Measurements from ENCODE around the gene IL17F.

IL17F gene

DNA sequence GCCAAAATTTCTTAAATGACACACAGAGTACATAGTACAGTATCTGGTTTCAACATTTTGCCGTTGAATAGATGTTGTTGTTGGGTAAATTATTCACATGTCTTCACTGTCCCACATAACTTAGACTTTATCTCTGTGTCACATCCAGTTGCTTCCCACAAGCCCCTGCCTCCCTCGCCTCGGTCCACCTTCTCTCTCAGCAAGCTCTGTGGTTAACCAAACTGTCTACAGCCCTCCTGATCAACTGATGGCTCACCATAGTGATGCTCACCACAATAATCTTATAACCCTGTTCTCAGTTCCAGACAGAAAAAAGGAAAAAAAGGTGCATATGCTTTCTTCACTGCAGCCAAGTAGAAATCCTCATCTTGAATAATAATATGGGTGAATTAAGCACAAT lies 23.0 kb downstream of the IL17F start (continued):
- TF ChIP-seq, protein P1, sequence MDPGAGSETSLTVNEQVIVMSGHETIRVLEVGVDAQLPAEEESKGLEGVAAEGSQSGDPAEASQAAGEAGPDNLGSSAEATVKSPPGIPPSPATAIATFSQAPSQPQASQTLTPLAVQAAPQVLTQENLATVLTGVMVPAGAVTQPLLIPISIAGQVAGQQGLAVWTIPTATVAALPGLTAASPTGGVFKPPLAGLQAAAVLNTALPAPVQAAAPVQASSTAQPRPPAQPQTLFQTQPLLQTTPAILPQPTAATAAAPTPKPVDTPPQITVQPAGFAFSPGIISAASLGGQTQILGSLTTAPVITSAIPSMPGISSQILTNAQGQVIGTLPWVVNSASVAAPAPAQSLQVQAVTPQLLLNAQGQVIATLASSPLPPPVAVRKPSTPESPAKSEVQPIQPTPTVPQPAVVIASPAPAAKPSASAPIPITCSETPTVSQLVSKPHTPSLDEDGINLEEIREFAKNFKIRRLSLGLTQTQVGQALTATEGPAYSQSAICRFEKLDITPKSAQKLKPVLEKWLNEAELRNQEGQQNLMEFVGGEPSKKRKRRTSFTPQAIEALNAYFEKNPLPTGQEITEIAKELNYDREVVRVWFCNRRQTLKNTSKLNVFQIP (CRISPR knock-in tag; IDR thresholded peaks at IDR 0.05; ENCODE audit: borderline replicate concordance, low read depth): no peak

DNA sequence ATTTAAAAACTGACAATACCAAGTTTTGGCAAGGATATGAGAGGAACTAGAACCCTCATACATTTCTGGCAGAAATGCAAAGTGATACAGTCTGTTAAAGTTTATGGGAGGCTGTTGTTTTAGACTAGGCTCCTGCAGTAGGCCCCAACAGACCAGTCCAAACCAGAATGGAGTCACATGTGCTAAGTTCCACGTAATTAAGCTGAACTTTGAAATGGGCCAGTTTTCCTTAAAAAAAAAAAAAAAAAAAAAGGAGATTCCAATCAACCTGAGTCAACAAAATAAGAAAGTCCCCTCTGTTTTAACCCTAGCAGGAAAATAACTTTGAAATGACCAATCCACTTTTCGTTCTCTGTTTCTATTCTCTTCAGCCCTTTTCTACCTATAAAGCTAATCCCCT lies 26.5 kb downstream of the IL17F start:
- no peak for ATAC-seq
- TF ChIP-seq SNAI2 (CRISPR knock-in tag; IDR thresholded peaks at IDR 0.05): no peak
- TF ChIP-seq ZFP3 (CRISPR knock-in tag; IDR thresholded peaks at IDR 0.05): no peak
- TF ChIP-seq PPARA (CRISPR knock-in tag; IDR thresholded peaks at IDR 0.05; ENCODE audit: borderline replicate concordance): no peak
- TF ChIP-seq ZNF70 (CRISPR knock-in tag; IDR thresholded peaks at IDR 0.05): no peak
- TF ChIP-seq, protein P1 (CRISPR knock-in tag; IDR thresholded peaks at IDR 0.05; ENCODE audit: borderline replicate concordance, low read depth): no peak
- no peak for TF ChIP-seq RARB (CRISPR knock-in tag; IDR thresholded peaks at IDR 0.05)

DNA sequence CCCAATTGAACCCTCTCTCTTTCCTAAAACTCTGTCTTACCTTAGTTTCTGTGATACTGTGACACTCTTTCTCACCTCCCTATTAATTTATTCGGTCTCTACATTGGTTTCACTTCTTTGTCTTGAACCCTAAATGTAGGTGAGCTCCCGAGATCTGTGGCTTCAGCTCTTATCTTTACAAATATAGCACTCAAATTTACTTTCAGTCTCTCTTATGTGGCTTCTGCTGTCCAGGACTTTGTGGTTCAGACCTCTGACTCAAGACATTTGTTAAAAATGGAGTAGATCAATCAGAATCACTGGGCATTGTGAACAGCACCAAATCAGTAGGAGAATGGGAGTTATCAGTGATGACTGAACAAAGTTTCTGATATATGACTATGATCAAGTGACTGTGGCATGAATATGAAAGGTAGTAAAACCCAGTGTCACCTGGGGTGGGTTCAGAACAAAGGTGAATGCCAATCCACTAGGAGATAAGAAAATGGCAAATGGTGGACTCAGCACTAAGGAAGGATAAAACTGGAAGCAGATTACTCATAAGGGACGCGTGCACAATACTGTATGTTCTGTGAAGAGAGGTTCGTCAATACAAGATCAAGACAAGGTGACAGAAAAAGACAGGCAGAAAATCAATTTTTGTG lies 27.2 kb downstream of the IL17F start:
- TF ChIP-seq ZNF8 (CRISPR knock-in tag; IDR thresholded peaks at IDR 0.05) (no peak), ARNTL (CRISPR knock-in tag; IDR thresholded peaks at IDR 0.05; ENCODE audit: borderline replicate concordance, low read depth) (no peak), SNAI2 (CRISPR knock-in tag; IDR thresholded peaks at IDR 0.05) (no peak)
- ATAC-seq: no peak

DNA sequence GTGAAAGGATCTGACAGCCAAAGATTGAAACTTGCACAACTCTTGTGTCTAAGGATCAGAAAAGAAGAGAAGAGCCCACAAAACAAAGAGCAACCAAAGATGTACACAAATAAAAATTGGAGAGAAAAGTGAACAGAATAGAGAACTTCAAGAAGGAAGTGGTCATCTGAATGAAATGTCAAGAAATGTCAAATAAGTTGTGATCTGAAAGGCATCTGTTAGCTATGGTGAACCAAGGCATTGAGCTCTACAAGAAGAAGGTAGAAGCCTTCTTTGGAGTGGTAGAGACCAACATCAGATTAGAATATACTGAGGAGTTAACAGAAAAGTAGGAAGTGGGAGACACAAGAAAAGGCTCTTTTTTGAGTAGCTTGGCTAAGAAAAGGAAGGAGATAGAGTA lies 28.5 kb downstream of the IL17F start:
- TF ChIP-seq ZNF8 (CRISPR knock-in tag; IDR thresholded peaks at IDR 0.05) (no peak), ISL1 (CRISPR knock-in tag; IDR thresholded peaks at IDR 0.05) (no peak), TCF4 (CRISPR knock-in tag; IDR thresholded peaks at IDR 0.05; ENCODE audit: borderline replicate concordance) (no peak), PPARA (CRISPR knock-in tag; IDR thresholded peaks at IDR 0.05; ENCODE audit: borderline replicate concordance) (no peak), OSR1 (CRISPR knock-in tag; IDR thresholded peaks at IDR 0.05) (no peak), ZNF565 (CRISPR knock-in tag; conservative IDR thresholded peaks at IDR 0.05; ENCODE audit: low read depth) (no peak), RARB (CRISPR knock-in tag; IDR thresholded peaks at IDR 0.05) (no peak)
- TF ChIP-seq, protein P2, sequence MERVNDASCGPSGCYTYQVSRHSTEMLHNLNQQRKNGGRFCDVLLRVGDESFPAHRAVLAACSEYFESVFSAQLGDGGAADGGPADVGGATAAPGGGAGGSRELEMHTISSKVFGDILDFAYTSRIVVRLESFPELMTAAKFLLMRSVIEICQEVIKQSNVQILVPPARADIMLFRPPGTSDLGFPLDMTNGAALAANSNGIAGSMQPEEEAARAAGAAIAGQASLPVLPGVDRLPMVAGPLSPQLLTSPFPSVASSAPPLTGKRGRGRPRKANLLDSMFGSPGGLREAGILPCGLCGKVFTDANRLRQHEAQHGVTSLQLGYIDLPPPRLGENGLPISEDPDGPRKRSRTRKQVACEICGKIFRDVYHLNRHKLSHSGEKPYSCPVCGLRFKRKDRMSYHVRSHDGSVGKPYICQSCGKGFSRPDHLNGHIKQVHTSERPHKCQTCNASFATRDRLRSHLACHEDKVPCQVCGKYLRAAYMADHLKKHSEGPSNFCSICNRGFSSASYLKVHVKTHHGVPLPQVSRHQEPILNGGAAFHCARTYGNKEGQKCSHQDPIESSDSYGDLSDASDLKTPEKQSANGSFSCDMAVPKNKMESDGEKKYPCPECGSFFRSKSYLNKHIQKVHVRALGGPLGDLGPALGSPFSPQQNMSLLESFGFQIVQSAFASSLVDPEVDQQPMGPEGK (CRISPR knock-in tag; IDR thresholded peaks at IDR 0.05; ENCODE audit: borderline replicate concordance): no peak
- TF ChIP-seq, protein P3, sequence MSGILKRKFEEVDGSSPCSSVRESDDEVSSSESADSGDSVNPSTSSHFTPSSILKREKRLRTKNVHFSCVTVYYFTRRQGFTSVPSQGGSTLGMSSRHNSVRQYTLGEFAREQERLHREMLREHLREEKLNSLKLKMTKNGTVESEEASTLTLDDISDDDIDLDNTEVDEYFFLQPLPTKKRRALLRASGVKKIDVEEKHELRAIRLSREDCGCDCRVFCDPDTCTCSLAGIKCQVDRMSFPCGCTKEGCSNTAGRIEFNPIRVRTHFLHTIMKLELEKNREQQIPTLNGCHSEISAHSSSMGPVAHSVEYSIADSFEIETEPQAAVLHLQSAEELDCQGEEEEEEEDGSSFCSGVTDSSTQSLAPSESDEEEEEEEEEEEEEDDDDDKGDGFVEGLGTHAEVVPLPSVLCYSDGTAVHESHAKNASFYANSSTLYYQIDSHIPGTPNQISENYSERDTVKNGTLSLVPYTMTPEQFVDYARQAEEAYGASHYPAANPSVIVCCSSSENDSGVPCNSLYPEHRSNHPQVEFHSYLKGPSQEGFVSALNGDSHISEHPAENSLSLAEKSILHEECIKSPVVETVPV (CRISPR knock-in tag; IDR thresholded peaks at IDR 0.05): no peak
- TF ChIP-seq, protein P4, sequence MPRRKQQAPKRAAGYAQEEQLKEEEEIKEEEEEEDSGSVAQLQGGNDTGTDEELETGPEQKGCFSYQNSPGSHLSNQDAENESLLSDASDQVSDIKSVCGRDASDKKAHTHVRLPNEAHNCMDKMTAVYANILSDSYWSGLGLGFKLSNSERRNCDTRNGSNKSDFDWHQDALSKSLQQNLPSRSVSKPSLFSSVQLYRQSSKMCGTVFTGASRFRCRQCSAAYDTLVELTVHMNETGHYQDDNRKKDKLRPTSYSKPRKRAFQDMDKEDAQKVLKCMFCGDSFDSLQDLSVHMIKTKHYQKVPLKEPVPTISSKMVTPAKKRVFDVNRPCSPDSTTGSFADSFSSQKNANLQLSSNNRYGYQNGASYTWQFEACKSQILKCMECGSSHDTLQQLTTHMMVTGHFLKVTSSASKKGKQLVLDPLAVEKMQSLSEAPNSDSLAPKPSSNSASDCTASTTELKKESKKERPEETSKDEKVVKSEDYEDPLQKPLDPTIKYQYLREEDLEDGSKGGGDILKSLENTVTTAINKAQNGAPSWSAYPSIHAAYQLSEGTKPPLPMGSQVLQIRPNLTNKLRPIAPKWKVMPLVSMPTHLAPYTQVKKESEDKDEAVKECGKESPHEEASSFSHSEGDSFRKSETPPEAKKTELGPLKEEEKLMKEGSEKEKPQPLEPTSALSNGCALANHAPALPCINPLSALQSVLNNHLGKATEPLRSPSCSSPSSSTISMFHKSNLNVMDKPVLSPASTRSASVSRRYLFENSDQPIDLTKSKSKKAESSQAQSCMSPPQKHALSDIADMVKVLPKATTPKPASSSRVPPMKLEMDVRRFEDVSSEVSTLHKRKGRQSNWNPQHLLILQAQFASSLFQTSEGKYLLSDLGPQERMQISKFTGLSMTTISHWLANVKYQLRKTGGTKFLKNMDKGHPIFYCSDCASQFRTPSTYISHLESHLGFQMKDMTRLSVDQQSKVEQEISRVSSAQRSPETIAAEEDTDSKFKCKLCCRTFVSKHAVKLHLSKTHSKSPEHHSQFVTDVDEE (CRISPR knock-in tag; IDR thresholded peaks at IDR 0.05): no peak
- ATAC-seq: no peak

DNA sequence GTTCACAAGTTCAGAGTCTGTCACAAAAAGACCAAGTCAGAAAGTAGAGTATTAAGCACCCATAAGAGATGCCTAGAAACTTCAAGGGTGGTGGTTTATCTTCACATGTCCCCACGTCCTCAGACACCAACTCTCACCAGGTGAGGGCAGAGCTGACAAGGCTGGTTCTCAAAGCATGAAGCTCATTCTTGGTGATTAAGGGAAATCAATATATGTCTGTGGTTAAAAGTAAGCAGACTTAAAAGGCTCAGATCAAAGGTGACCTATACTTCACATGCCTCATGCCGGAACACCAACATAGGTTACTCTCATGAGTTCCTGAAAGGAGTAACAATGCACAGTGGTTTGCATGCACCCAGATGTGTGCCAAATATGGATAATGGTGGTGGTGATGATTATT lies 31.2 kb downstream of the IL17F start:
- no peak for ATAC-seq
- no peak for TF ChIP-seq PPARA (CRISPR knock-in tag; IDR thresholded peaks at IDR 0.05; ENCODE audit: borderline replicate concordance)
- no peak for TF ChIP-seq ZFP30 (CRISPR knock-in tag; IDR thresholded peaks at IDR 0.05)
- no peak for TF ChIP-seq GLIS3 (CRISPR knock-in tag; IDR thresholded peaks at IDR 0.05)
- TF ChIP-seq OSR1 (CRISPR knock-in tag; IDR thresholded peaks at IDR 0.05): no peak
- TF ChIP-seq ISL1 (CRISPR knock-in tag; IDR thresholded peaks at IDR 0.05): no peak
- TF ChIP-seq CSDC2 (CRISPR knock-in tag; IDR thresholded peaks at IDR 0.05): no peak
- TF ChIP-seq, protein P5, sequence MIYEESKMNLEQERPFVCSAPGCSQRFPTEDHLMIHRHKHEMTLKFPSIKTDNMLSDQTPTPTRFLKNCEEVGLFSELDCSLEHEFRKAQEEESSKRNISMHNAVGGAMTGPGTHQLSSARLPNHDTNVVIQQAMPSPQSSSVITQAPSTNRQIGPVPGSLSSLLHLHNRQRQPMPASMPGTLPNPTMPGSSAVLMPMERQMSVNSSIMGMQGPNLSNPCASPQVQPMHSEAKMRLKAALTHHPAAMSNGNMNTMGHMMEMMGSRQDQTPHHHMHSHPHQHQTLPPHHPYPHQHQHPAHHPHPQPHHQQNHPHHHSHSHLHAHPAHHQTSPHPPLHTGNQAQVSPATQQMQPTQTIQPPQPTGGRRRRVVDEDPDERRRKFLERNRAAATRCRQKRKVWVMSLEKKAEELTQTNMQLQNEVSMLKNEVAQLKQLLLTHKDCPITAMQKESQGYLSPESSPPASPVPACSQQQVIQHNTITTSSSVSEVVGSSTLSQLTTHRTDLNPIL (CRISPR knock-in tag; IDR thresholded peaks at IDR 0.05; ENCODE audit: low read depth): no peak
- TF ChIP-seq ZNF565 (CRISPR knock-in tag; conservative IDR thresholded peaks at IDR 0.05; ENCODE audit: low read depth): no peak
- TF ChIP-seq BACH2 (CRISPR knock-in tag; IDR thresholded peaks at IDR 0.05; ENCODE audit: borderline replicate concordance): no peak
- no peak for TF ChIP-seq ZNF8 (CRISPR knock-in tag; IDR thresholded peaks at IDR 0.05)
- no peak for TF ChIP-seq ARNTL (CRISPR knock-in tag; IDR thresholded peaks at IDR 0.05; ENCODE audit: borderline replicate concordance, low read depth)
- TF ChIP-seq, protein P2 (CRISPR knock-in tag; IDR thresholded peaks at IDR 0.05; ENCODE audit: borderline replicate concordance): no peak

All from SK-N-SH treated with all-trans-retinoic acid at 6 μM for 48 hours (cell line).